SU-DHL-6 (cell line): Measurements from ENCODE around the gene MICAL2.

Source experiments
- CTCF ChIP-seq: fragments of 200-600 bp; sonication (generic); IDR thresholded peaks from one replicate; pipeline ENCODE4 v1.5.1; 2017; ENCODE audit warnings: antibody characterized with exemption, mild to moderate bottlenecking, low read length, moderate library complexity; ENCODE audit not compliant: insufficient read depth, poor library complexity, severe bottlenecking
- EZH2phosphoT487 ChIP-seq: fragments of 200-600 bp; sonication (generic), shearing (Covaris generic); conservative IDR thresholded peaks from 2 replicates; pipeline ENCODE4 v1.6.1; 2018; ENCODE audit warnings: mild to moderate bottlenecking, antibody characterized with exemption, low read length, moderate library complexity, mixed read lengths

- TF ChIP-seq CTCF (no peak), EZH2phosphoT487 (no peak)
Observed at GRCh38 chr11:12243911-12244550, 133.6 kb downstream of the MICAL2 start.
